ENCODE results near the gene MLH3.

- TF ChIP-seq CTCF (IDR thresholded peaks at IDR 0.05): no peak
- TF ChIP-seq POLR2A (IDR thresholded peaks at IDR 0.05): no peak
- TF ChIP-seq EP300 (IDR thresholded peaks at IDR 0.05): no peak
Measured at GRCh38 chr14:75083271-75083670, 32.0 kb upstream of the MLH3 start.

Data from ovary (tissue), 3 donors.